C4-2B (cell line): ENCODE data around the gene RAB5A.
"Not testable (repeated sequence)": the region's sequence is repeated elsewhere in the genome, so short reads cannot be mapped to it uniquely, and the experiment has no call there.

ENCODE experiments used
- CTCF ChIP-seq: fragments of 450-650 bp; conservative IDR thresholded peaks from 2 replicates; pipeline ENCODE4 v1.5.1; 2017; ENCODE audit warnings: mild to moderate bottlenecking
- ZFX ChIP-seq: fragments of 450-650 bp; IDR thresholded peaks from 2 replicates; pipeline ENCODE4 v1.6.1; 2017

GRCh38 chr3:20031939-20032338, 85.0 kb downstream of the RAB5A start:
- TF ChIP-seq CTCF, ZFX: not testable (repeated sequence)
